Mucosa of stomach (tissue), 1 donor: Measurements from ENCODE around the gene SLFN12L.
"Not testable (repeated sequence)": the region's sequence is repeated elsewhere in the genome, so short reads cannot be mapped to it uniquely, and the experiment has no call there.

Experiments
- H3K27me3 ChIP-seq: one replicate; pipeline ENCODE4 v1.7.0; 2013; ENCODE audit warnings: mild to moderate bottlenecking, low read length; ENCODE audit not compliant: control insufficient read depth, insufficient read depth
- H3K36me3 ChIP-seq: one replicate; pipeline ENCODE4 v1.7.0; 2013; ENCODE audit warnings: low read length; ENCODE audit not compliant: control insufficient read depth, insufficient read depth
- H3K4me1 ChIP-seq: one replicate; pipeline ENCODE4 v1.7.0; 2013; ENCODE audit warnings: mild to moderate bottlenecking, low read length; ENCODE audit not compliant: control insufficient read depth, insufficient read depth
- H3K4me3 ChIP-seq: one replicate; pipeline ENCODE4 v1.7.0; 2013; ENCODE audit warnings: low read length
- H3K9ac ChIP-seq: one replicate; pipeline ENCODE4 v1.7.0; 2013; ENCODE audit warnings: mild to moderate bottlenecking, low read length, moderate library complexity
- H3K9me3 ChIP-seq: one replicate; pipeline ENCODE4 v1.7.0; 2013; ENCODE audit warnings: mild to moderate bottlenecking, low read length, moderate library complexity; ENCODE audit not compliant: control insufficient read depth
- donor health status: Pancreatic carcinoma.

The SLFN12L gene

DNA sequence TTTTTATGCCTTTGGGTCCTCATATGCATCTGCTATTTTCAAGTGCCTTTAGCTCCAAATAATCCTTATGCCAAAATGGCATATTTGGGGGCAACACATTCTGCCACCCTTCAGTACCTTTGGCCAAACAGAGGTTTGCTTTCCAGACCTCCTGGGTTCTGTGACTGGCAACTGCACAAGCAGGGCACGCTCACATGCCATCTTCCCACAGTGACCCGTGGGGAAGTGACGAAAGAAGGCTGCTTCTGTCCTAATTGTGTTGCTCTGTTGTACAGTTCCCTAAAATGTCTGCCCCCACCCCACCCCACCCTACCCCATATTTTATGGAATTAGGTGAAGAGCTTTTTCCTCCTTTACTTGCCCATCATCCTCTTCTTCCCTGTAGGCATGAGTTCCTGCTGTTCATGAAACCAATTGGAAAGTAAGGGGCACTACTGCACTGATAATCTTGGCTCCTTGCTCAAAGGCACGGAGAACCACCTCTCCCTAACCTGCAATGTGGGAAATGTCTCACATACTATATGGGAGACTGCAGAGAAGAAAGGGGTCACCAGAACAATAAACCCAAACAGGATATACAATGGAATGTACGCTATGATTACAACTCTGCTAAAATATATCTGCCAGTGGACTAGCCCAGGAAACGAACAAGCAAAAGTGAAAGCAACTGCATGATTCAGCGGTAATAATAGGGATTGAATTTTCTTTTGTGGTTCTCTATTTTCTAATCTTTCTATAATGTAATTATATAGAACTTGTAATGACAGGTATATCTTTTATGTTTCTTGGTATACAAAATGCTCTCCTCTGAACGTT lies 3.3 kb upstream of the SLFN12L start:
- peak overlapping the region; percentile 51 for H3K9ac ChIP-seq
- H3K27me3 ChIP-seq = no peaks in the 10 kb centered on the region
- no peaks in the 10 kb centered on the region for H3K4me1 ChIP-seq
- no peaks in the 10 kb centered on the region for H3K9me3 ChIP-seq
- peak overlapping the region; percentile 54 for H3K4me3 ChIP-seq
- no peaks in the 10 kb centered on the region for H3K36me3 ChIP-seq

GRCh38 chr17:35539659-35540026 lies 2.2 kb upstream of the SLFN12L start:
- H3K9me3 ChIP-seq = no peaks in the 10 kb centered on the region
- no peaks in the 10 kb centered on the region for H3K4me1 ChIP-seq
- H3K9ac ChIP-seq = no peak overlapping the region
- H3K27me3 ChIP-seq = no peaks in the 10 kb centered on the region
- H3K36me3 ChIP-seq = no peaks in the 10 kb centered on the region
- no peak overlapping the region for H3K4me3 ChIP-seq

- Histone ChIP-seq H3K4me3 (no peak overlapping the region), H3K9me3 (no peaks in the 10 kb centered on the region), H3K27me3 (no peaks in the 10 kb centered on the region), H3K9ac (no peak overlapping the region), H3K36me3 (no peaks in the 10 kb centered on the region), H3K4me1 (no peaks in the 10 kb centered on the region)
These were observed 760 bp downstream of the SLFN12L start for GRCh38 chr17:35536664-35537171.

- not testable (repeated sequence) for H3K36me3 ChIP-seq, H3K27me3 ChIP-seq, H3K4me3 ChIP-seq, H3K4me1 ChIP-seq, H3K9me3 ChIP-seq, H3K9ac ChIP-seq
These were observed 2.1 kb downstream of the SLFN12L start for GRCh38 chr17:35535406-35535805.

- Histone ChIP-seq H3K4me1 (no peaks in the 10 kb centered on the region), H3K27me3 (no peaks in the 10 kb centered on the region), H3K9me3 (no peaks in the 10 kb centered on the region), H3K4me3 (no peak overlapping the region), H3K36me3 (no peaks in the 10 kb centered on the region), H3K9ac (no peak overlapping the region)
These were observed 2.8 kb downstream of the SLFN12L start for GRCh38 chr17:35534576-35535093.

GRCh38 chr17:35531160-35531559 lies 6.3 kb downstream of the SLFN12L start:
- Histone ChIP-seq H3K4me1 (no peaks in the 10 kb centered on the region), H3K27me3 (no peaks in the 10 kb centered on the region), H3K4me3 (no peak overlapping the region)

GRCh38 chr17:35529866-35530265 lies 7.6 kb downstream of the SLFN12L start:
- Histone ChIP-seq H3K9ac (no peak overlapping the region), H3K4me3 (no peak overlapping the region), H3K4me1 (no peaks in the 10 kb centered on the region), H3K36me3 (no peaks in the 10 kb centered on the region), H3K9me3 (no peaks in the 10 kb centered on the region), H3K27me3 (no peaks in the 10 kb centered on the region)

More at GRCh38 chr17:35531160-35531559, 6.3 kb downstream of the SLFN12L start:
- no peak overlapping the region for H3K9ac ChIP-seq
- no peaks in the 10 kb centered on the region for H3K9me3 ChIP-seq
- no peaks in the 10 kb centered on the region for H3K36me3 ChIP-seq

DNA sequence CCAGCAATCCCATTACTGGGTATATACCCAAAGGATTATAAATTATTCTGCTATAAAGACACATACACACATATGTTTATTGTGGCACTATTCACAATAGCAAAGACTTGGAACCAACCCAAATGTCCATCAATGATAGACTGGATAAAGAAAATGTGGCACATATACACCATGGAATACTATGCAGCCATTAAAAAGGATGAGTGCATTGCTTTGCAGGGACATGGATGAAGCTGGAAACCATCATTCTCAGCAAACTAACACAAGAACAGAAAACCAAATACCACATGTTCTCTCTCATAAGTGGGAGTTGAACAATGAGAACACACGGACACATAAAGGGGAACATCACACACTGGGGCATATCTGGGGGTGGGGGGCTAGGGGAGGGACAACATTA lies 8.2 kb downstream of the SLFN12L start:
- H3K9me3 ChIP-seq, H3K36me3 ChIP-seq, H3K27me3 ChIP-seq, H3K4me1 ChIP-seq, H3K4me3 ChIP-seq, H3K9ac ChIP-seq: not testable (repeated sequence)

- Histone ChIP-seq H3K4me3 (no peak overlapping the region), H3K36me3 (no peaks in the 10 kb centered on the region), H3K9ac (no peak overlapping the region), H3K27me3 (no peaks in the 10 kb centered on the region), H3K9me3 (no peaks in the 10 kb centered on the region), H3K4me1 (peaks cover 6% of the 10 kb centered on the region)
These were observed 14.2 kb downstream of the SLFN12L start for GRCh38 chr17:35523296-35523695.

- not testable (repeated sequence) for H3K4me3 ChIP-seq, H3K27me3 ChIP-seq, H3K36me3 ChIP-seq, H3K9me3 ChIP-seq, H3K4me1 ChIP-seq, H3K9ac ChIP-seq
These were observed 15.7 kb downstream of the SLFN12L start for GRCh38 chr17:35521654-35522256.

GRCh38 chr17:35521150-35521549 lies 16.3 kb downstream of the SLFN12L start:
- Histone ChIP-seq H3K9me3 (no peaks in the 10 kb centered on the region), H3K4me3 (no peak overlapping the region), H3K9ac (no peak overlapping the region), H3K27me3 (peaks cover 4% of the 10 kb centered on the region), H3K4me1 (peaks cover 6% of the 10 kb centered on the region), H3K36me3 (no peaks in the 10 kb centered on the region)

DNA sequence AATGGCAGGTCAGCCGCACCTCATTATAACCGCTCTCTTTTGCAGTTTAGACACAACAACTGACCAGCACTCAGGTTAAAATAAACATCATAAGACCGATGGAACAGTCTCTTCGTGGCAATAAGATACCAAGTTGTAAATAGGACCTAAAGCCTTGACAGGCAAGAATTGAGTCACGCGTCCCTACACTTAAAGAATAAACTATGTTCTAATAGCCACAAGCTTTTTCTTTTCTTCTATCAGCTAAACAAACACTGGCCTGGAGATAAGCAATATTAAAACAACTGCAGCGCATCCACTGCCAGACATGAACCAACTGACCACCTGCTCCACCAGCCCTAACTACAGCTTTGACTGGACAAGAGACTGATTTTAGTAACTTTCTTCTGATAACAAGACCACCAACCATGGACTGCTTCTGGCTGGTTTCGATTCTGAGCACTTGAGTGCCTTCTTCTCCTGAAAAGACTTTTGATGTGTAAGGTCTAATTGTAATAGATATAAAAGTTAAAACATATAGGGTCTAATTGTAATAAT lies 17.5 kb downstream of the SLFN12L start:
- no peaks in the 10 kb centered on the region for H3K36me3 ChIP-seq
- H3K4me3 ChIP-seq = no peak overlapping the region
- no peaks in the 10 kb centered on the region for H3K9me3 ChIP-seq
- H3K27me3 ChIP-seq = peaks cover 12% of the 10 kb centered on the region
- no peak overlapping the region for H3K9ac ChIP-seq
- H3K4me1 ChIP-seq = peaks cover 6% of the 10 kb centered on the region
